Erythroblast (primary cell): ENCODE measurements around the gene SERPINB11.
"Not testable (repeated sequence)": the region's sequence is repeated elsewhere in the genome, so short reads cannot be mapped to it uniquely, and the experiment has no call there.

Experiments
- DNase-seq, 2 experiments: peaks; one replicate each; lab custom pipeline; 2025; lab: John Stamatoyannopoulos, UW
- GATA1 ChIP-seq: IDR thresholded peaks from 2 replicates; pipeline ENCODE4 v1.6.1; 2011; ENCODE audit warnings: low read depth, mild to moderate bottlenecking, control low read depth, low read length, moderate library complexity
- POLR2A ChIP-seq: IDR thresholded peaks from 2 replicates; pipeline ENCODE4 v1.6.1; 2011; ENCODE audit warnings: mild to moderate bottlenecking, low read length

The SERPINB11 gene

GRCh38 chr18:63702660-63703059 lies at the start of gene SERPINB11:
SERPINB11 (plus strand) TSS chr18:63702960; CDS start chr18:63710194, 7,234 bp downstream.
- no peak for DNase-seq
- no peak for TF ChIP-seq POLR2A
- no peak for TF ChIP-seq GATA1

GRCh38 chr18:63658920-63659319 lies 43.8 kb upstream of the SERPINB11 start:
- DNase-seq, result not testable (repeated sequence)

- not testable (repeated sequence) for DNase-seq
These were observed 41.0 kb upstream of the SERPINB11 start, which contains the start of gene SERPINB3 for GRCh38 chr18:63661750-63662149. SERPINB3 (minus strand) TSS chr18:63661893; CDS start chr18:63661216, 677 bp downstream.

- no peak for DNase-seq
- no peak for TF ChIP-seq GATA1
- TF ChIP-seq POLR2A, result no peak
These were observed 38.2 kb upstream of the SERPINB11 start for GRCh38 chr18:63664571-63664970.

- TF ChIP-seq GATA1, result no peak
- TF ChIP-seq POLR2A, result no peak
- DNase-seq, result peak in 1 of 2 experiments; percentile 7
These were observed 26.0 kb upstream of the SERPINB11 start for GRCh38 chr18:63676526-63677323.

GRCh38 chr18:63677500-63678225 lies 25.1 kb upstream of the SERPINB11 start:
- no peak for DNase-seq
- no peak for TF ChIP-seq POLR2A
- no peak for TF ChIP-seq GATA1

- DNase-seq, result no peak
- TF ChIP-seq GATA1, result no peak
- no peak for TF ChIP-seq POLR2A
These were observed 22.7 kb upstream of the SERPINB11 start for GRCh38 chr18:63679820-63680606.

- TF ChIP-seq GATA1 (no peak), POLR2A (no peak)
- no peak for DNase-seq
These were observed 21.1 kb upstream of the SERPINB11 start for GRCh38 chr18:63681449-63682340.

GRCh38 chr18:63683152-63683551 lies 19.6 kb upstream of the SERPINB11 start:
- no peak for DNase-seq
- TF ChIP-seq GATA1 (no peak), POLR2A (no peak)

- TF ChIP-seq GATA1 (no peak), POLR2A (no peak)
- no peak for DNase-seq
These were observed 18.9 kb upstream of the SERPINB11 start for GRCh38 chr18:63683890-63684289.

- DNase-seq, result no peak
These were observed 18.0 kb upstream of the SERPINB11 start for GRCh38 chr18:63684718-63685117.

GRCh38 chr18:63686871-63687270 lies 15.9 kb upstream of the SERPINB11 start:
- no peak for DNase-seq
- TF ChIP-seq POLR2A (no peak), GATA1 (no peak)

More at GRCh38 chr18:63684718-63685117, 18.0 kb upstream of the SERPINB11 start:
- TF ChIP-seq POLR2A (no peak), GATA1 (no peak)

GRCh38 chr18:63689064-63689463 lies 13.7 kb upstream of the SERPINB11 start:
- no peak for DNase-seq
- TF ChIP-seq GATA1 (no peak), POLR2A (no peak)
